HG03460 (cell line): ENCODE data around the gene PLPP3.

ENCODE experiments used
- ATAC-seq: cut with Tn5 transposase; IDR thresholded peaks from one replicate; pipeline ENCODE4 v1.9.1; 2021; ENCODE audit not compliant: unreplicated experiment

The PLPP3 gene

DNA sequence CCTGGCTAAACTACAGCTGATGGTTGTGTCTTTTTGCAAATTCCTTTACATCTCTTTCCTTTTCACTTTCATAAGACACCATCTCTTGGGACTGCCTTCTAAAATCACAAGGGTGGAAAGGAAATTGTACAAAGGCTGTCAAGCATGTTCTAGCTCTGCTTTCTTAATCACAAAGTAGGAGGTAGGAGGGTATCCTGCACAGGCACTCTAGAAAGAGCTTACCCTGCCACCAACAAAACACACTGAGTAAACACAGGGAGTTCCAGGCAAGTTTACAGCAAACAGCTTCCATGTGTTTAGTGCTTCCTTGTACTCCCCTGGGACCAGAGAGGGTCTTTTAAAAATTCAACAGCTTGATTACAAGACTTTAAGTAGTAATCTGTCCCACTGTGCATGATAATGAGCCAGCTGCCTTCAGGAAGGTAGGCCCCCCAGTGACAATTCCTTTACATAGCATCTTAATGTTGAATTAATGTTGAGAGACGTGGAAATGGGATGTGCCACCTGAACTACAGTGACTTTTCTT, 2.4 kb downstream of the PLPP3 start:
- no peak for ATAC-seq

- ATAC-seq = no peak
Measured at GRCh38 chr1:56575865-56576264, 3.5 kb downstream of the PLPP3 start.

DNA sequence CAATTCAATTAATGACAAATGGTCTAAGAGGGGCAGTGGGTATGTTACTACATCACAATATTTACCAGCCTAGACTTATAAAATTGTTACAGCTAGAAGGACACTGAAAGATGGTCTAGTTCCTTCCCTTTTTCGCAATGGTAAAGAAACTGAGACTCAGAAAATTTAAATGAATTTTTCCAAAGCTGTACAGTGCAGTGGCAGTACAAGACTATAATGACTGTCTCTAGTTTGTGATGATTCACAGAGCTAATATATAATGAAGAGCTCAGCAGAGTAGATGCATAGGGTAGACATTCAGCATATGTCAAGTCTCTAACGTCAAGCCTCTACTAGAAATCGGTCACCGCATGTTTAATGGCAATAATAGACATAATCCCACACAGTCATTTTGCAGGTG, 4.6 kb downstream of the PLPP3 start:
- no peak for ATAC-seq

- ATAC-seq = no peak
Measured at GRCh38 chr1:56573311-56573710, 6.1 kb downstream of the PLPP3 start.

DNA sequence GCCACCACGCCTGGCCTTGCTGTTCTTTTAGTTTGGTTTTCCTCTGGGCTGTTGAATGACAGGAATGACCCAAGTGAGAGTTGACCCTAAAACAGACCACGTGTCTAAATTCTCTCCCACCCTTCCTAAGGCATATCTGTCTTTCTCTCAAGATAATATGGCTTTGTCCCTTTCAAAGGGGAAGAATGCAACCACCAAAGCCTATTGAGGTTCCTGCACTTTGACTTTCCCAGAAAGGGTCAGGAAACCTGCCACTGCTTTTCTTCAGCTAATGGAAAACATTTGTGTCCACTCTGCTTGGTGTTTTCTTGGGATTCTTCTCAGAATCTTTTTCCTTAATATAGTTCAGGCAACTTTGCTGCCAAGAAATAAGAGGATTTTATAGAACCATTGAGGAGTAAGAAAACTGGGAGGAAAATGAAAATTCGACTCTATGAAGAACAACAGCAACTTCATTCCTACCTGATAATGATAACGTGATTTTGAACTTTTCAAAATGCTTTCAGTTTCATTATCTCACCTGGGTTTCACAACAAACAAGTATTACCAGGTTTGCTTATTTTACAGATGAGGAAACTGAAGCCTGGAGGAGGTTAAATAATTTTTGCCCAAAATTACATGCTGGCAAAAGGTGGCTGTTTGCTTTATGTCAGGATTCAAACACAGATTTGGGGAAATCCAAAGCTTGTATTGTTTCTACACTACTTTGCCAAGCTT, 6.9 kb downstream of the PLPP3 start:
- ATAC-seq = no peak

GRCh38 chr1:56571448-56571847, 7.9 kb downstream of the PLPP3 start:
- ATAC-seq = no peak

DNA sequence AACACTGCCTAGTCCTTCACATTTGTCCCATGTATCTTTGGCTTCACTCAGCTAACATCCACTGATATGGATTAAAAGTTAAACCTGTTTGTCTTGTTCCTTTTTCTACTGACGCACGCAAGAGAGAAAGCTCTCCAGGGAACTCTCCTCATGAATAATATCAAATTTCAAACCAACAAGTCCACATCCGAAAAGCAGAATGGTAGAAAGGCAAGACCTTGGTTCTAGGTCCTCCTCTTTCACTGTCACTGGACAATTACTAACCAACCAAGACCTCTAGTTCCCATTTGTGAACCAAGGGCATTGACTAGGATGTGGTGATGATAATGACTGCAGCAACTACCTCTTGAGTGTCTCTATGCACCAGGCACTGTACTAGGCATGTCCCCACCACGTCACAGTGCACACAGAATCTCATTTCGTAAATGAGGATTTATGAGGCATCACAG, 8.4 kb downstream of the PLPP3 start:
- ATAC-seq = no peak

DNA sequence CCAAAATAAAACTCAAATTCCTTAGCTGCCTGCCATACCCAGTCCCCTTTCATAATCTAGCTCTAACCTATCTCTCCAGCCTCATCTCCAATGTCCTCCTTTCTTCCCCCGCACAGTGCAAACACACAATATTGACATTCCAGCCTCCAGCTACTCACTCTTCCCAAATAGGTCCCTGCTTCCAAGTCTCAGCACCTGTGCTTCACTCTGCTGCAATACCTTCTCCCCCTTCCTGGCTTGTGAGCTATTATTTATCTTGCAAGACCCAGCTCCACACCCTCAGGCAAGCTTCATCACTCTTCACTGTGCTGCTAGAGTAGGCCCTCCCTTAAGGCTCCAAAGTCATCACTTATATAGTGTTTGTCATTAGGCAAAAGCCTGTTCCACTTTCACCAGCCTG, 9.7 kb downstream of the PLPP3 start:
- no peak for ATAC-seq

DNA sequence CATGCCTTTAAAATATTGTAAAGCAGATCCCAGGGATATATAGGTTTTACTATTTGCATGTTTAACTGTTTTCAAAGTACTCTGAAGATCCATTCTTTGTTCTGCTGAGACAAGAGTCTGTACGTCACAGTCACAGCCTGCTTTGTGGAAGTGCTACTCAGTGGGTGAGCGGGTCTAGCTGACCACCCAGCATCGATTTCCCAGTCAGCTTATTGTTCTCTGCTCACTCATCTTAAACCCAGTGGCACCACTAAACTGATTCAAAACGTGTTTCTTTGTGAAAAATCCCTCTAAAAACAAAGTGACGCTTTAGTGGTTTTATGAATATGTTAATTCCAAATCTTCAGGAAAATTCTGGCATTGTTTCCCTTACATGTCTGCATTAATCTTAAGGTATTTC, 12.4 kb downstream of the PLPP3 start:
- no peak for ATAC-seq

- ATAC-seq = no peak
Measured at GRCh38 chr1:56566061-56566744, 13.2 kb downstream of the PLPP3 start.

GRCh38 chr1:56564615-56565014, 14.7 kb downstream of the PLPP3 start:
- ATAC-seq = no peak

DNA sequence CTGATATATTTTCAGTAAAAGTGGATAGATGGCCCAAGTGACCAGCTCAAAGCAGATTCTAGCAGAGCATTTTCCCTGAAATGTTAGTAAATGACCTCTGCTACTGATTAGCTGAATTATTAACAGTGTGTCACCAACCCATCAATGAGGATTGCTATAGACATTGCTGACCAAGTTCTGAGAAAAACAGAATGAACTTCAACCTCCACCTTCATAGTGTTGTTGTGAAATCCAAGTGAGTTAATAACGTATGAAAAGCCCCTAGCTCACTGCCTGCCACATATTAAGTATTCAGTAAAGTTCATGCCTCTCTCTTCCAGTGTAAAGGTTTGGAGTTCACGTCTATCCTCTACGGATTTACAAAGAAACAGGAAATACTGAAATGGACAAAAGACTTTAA, 15.8 kb downstream of the PLPP3 start:
- no peak for ATAC-seq

- ATAC-seq = no peak
Measured at GRCh38 chr1:56562891-56563452, 16.4 kb downstream of the PLPP3 start.

GRCh38 chr1:56561227-56562019, 17.9 kb downstream of the PLPP3 start:
- ATAC-seq = no peak

DNA sequence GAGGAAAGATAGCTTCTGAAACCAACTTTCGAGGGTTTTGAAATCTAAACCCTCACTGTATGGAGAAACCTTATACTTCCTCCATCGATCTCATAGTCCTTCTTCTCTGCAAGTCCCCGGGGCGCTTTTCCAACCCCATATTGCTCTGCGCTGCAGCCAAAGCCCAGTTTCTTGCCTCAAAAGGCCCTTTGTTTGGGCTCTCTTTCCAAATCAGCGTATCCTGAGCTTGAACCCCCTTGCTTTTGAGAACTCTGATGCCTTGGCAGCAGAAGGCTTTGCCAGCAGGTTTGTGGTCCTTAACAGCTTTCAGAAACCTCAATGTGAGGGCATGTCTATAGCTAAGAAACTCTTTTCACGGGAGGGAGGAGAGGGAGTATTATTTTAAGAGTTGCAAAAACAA, 21.6 kb downstream of the PLPP3 start:
- ATAC-seq = no peak

- ATAC-seq = no peak
Measured at GRCh38 chr1:56555448-56555847, 23.9 kb downstream of the PLPP3 start.

GRCh38 chr1:56553046-56553445, 26.3 kb downstream of the PLPP3 start:
- ATAC-seq = no peak

DNA sequence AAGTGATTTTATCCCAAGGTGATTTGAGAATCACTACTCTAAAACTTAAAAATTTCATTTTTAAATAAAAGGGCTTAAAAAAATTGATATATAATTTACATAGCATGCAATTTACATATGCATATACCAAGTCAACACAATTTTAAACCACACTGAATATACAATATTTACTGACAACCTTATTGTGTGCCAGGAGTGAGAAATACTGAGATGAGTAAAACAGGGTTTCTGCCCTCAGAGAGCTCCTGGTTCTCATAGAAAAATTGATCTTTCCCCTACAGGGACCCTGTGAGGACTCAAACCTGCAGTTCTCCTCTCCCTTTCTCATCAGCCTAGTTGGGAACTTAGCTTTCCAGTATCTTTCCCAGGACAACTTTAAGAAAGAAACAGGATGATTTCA, 27.0 kb downstream of the PLPP3 start:
- no peak for ATAC-seq

DNA sequence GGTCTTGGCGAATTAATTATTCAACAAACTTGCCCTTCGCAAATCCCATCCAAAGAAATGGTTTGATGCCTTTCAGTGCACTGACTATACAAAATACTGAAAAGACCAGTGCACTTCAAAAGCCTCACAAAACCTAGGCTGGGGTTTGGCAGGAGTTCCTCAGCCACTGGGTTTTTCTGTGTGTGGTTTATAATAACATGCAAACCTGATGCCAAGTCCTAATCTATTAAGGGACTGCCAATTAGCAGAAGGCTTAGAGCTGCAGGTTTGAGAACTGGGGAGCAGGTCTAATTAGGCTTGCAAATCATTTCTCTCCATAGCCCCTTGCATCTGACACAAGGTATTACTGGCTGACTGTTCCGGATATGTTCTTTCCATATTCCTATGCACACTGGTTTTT, 27.7 kb downstream of the PLPP3 start:
- ATAC-seq = no peak

- ATAC-seq = no peak
Measured at GRCh38 chr1:56550859-56551188, 28.5 kb downstream of the PLPP3 start.

DNA sequence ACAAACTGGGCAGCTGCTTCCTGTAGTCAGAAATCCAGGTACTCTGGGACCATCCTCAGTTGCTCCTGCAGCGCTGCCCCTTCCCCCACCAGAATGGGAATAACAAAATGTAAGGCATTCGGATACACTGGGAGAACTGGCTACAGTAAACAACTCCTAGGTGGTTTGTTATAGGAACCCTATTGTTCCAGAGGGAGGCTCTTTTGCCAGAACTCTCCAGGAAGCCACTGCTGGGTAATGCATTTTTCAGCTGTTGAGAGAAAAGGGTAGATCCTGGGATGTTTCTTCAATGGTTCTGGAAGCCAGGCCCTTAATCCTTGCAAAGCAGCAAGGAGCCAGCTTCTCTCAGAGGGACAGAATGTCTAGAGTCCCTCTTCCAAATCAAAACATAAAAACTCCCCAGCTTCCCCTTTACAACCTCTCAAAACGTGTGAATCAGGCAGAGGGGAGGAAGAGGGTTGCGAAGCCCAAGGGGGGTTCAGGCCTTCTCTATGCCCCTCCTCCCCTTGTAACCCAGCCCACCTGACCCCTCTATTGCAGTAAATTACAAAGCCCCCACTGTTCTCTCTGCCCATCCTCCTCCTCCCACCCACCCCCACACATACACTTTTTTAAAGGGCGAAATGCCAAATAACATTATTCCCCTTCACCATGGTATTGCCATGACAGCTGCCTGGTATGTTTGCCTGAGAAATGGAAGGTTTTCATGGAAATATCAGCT, 29.1 kb downstream of the PLPP3 start:
- ATAC-seq = no peak
